Glomerular endothelial cell (primary cell): ENCODE data around the gene ELF3. TPM values are rescaled to one million over a fixed set of nuclear protein-coding genes. Genes with fewer than 3 reads are reported as not detected.
A peak's percentile ranks its signal among the peaks of the same experiment; 100 is the strongest.
"Not testable (repeated sequence)": the region's sequence is repeated elsewhere in the genome, so short reads cannot be mapped to it uniquely, and the experiment has no call there.

Experiments used
- DNase-seq: peaks from one replicate; pipeline ENCODE4 v3.0.0-alpha.2; 2011; ENCODE audit warnings: low read depth, low spot score; ENCODE audit errors: extremely low read depth
- total RNA-seq: library from RNA; depleted of rRNA; stranded (reverse); fragments of >200 nt; gene quantifications from 2 replicates; pipeline ENCODE4 v1.2.3, GENCODE V29; 2015

ELF3 gene
- total RNA-seq, 1 donor from 2014 or later: 0.58 TPM

- no peak for DNase-seq
Measured at GRCh38 chr1:202007805-202008489, 2.4 kb upstream of the ELF3 start.

- DNase-seq: no peak
Measured at GRCh38 chr1:202009326-202010179, 834 bp upstream of the ELF3 start.

- DNase-seq: no peak
Measured at GRCh38 chr1:202011994-202012393, 1.6 kb downstream of the ELF3 start.

- no peak for DNase-seq
Measured at GRCh38 chr1:202012544-202013478, 2.4 kb downstream of the ELF3 start.

GRCh38 chr1:202013603-202014002 is 3.2 kb downstream of the ELF3 start:
- no peak for DNase-seq

- DNase-seq: no peak
Measured at GRCh38 chr1:202014060-202014459, 3.7 kb downstream of the ELF3 start.

- no peak for DNase-seq
Measured at GRCh38 chr1:202014915-202015661, 4.7 kb downstream of the ELF3 start.

- DNase-seq: no peak
Measured at GRCh38 chr1:202015662-202015937, 5.2 kb downstream of the ELF3 start.

- no peak for DNase-seq
Measured at GRCh38 chr1:202016022-202016810, 5.8 kb downstream of the ELF3 start.

GRCh38 chr1:202016811-202017748 is 6.7 kb downstream of the ELF3 start:
- no peak for DNase-seq

- DNase-seq: no peak
Measured at GRCh38 chr1:202017749-202018467, 7.5 kb downstream of the ELF3 start.

GRCh38 chr1:202018468-202019234 is 8.3 kb downstream of the ELF3 start:
- DNase-seq: no peak

- DNase-seq: not testable (repeated sequence)
Measured at GRCh38 chr1:202019235-202019558, 8.8 kb downstream of the ELF3 start.

- DNase-seq: no peak
Measured at GRCh38 chr1:202023001-202023433, 12.6 kb downstream of the ELF3 start.

- DNase-seq: peak; percentile 5
Measured at GRCh38 chr1:202029171-202029665, 18.8 kb downstream of the ELF3 start.

GRCh38 chr1:202029727-202030126 is 19.3 kb downstream of the ELF3 start:
- no peak for DNase-seq

- no peak for DNase-seq
Measured at GRCh38 chr1:202031796-202032195, 21.4 kb downstream of the ELF3 start.
